ENCODE measurements around the gene TMEM175. TPM values are rescaled to one million over a fixed set of nuclear protein-coding genes. Genes with fewer than 3 reads are reported as not detected.
A peak's percentile ranks its signal among the peaks of the same experiment; 100 is the strongest.

TMEM175 gene
- total and polyA plus RNA-seq, 2 of the 8 experiments (the other 6 are each of a cell fraction or from before 2014, with no cell fraction given), result 4.9 to 20.7 TPM

- no peak for DNase-seq (ENCODE audit: low read depth in 1 of 2, low spot score in 2 of 2)
- Histone ChIP-seq H2BK15ac (ENCODE audit: low read length) (no peak overlapping the region), H3K56ac (replicated peaks; ENCODE audit: insufficient read length, low read depth, low read length) (no peak overlapping the region), H3K14ac (ENCODE audit: insufficient read length) (no peak overlapping the region), H3K27ac (ENCODE audit: low read depth, low read length) (no peak overlapping the region; the same call in 1 of the 2 replicates), H3K79me2 (ENCODE audit: control insufficient read depth in 1 of 2, insufficient read depth in 2 of 2, low read length in 2 of 2) (no peaks in the 10 kb centered on the region), H3K23ac (ENCODE audit: insufficient read length) (no peak overlapping the region), H2BK20ac (ENCODE audit: low read length) (no peak overlapping the region), H2AFZ (ENCODE audit: low read length) (no peak overlapping the region), H3K4ac (replicated peaks; ENCODE audit: insufficient read length, low read depth, low read length) (no peak overlapping the region), H3K79me1 (ENCODE audit: low read depth, low read length) (no peaks in the 10 kb centered on the region), H4K91ac (replicated peaks; ENCODE audit: insufficient read length, low read length) (no peak overlapping the region), H3K4me2 (ENCODE audit: insufficient read depth in 1 of 2, low read depth in 2 of 2, low read length in 2 of 2) (no peak overlapping the region), H4K5ac (ENCODE audit: insufficient read length, low read depth, low read length) (no peak overlapping the region), H3K18ac (ENCODE audit: extremely low read depth, low read length) (no peak overlapping the region), H3K4me1 (replicated peaks in 1 of 4; ENCODE audit: control insufficient read depth in 3 of 4, insufficient read depth in 4 of 4, low read length in 3 of 4) (no peaks in the 10 kb centered on the region; a peak in 1 of 7 replicates), H2BK120ac (replicated peaks; ENCODE audit: low read depth, low read length) (no peak overlapping the region), H3K4me3 (ENCODE audit: extremely low read depth in 1 of 4, insufficient read depth in 2 of 4, low read depth in 3 of 4, low read length in 4 of 4) (no peak overlapping the region), H2AK5ac (ENCODE audit: low read depth, low read length) (no peak overlapping the region), H3K27me3 (replicated peaks in 1 of 4; ENCODE audit: control insufficient read depth in 3 of 4, extremely low read depth in 1 of 4, insufficient read depth in 3 of 4, low read length in 3 of 4) (no peaks in the 10 kb centered on the region), H2BK12ac (ENCODE audit: low read depth, low read length) (no peak overlapping the region), H3K9ac (replicated peaks in 1 of 4; ENCODE audit: extremely low read depth in 1 of 4, low read depth in 3 of 4, low read length in 3 of 4) (no peak overlapping the region; a peak in 1 of 7 replicates), H2BK5ac (ENCODE audit: low read depth, low read length) (no peak overlapping the region), H3K9me3 (ENCODE audit: insufficient read depth in 2 of 2, low read depth in 1 of 2, low read length in 1 of 2) (no peaks in the 10 kb centered on the region), H4K20me1 (replicated peaks in 1 of 2; ENCODE audit: control insufficient read depth in 1 of 2, insufficient read depth in 2 of 2, low read length in 2 of 2) (peaks cover 0 to 5% of the 10 kb centered on the region in 2 experiments), H4K8ac (ENCODE audit: extremely low read depth, insufficient read depth, low read length) (peak overlapping the region; percentile 28; the same call in 1 of the 2 replicates), H3K23me2 (ENCODE audit: low read depth, low read length) (no peaks in the 10 kb centered on the region), H3K36me3 (ENCODE audit: control insufficient read depth in 2 of 4, insufficient read depth in 4 of 4, low read length in 3 of 4) (no peaks in the 10 kb centered on the region)
- POLR2A ChIA-PET (ENCODE audit: partially characterized antibody), result interaction anchor here (0.6 to 1.6 kb wide), 5 partner anchors 9 to 1506 kb away, joined by 3 to 4 read pairs (median 4); no protein-coding TSS in a partner anchor
- WGBS, 2 experiments (ENCODE audit: extremely low coverage in 1 of 2, insufficient coverage in 1 of 2, insufficient read length in 1 of 2, insufficient replicate concordance in 2 of 2, low coverage in 1 of 2, low lambda C conversion rate in 2 of 2, missing lambda C conversion rate in 1 of 2), result 90% methylated on average over 21 of the region's 24 CpGs; no CpG with 5 or more reads in 1 of the 2 experiments
- CTCF ChIA-PET (ENCODE audit: partially characterized antibody), result interaction anchor here (1.6 kb wide), 1 partner anchor 8 kb away, joined by 4 read pairs; no protein-coding TSS in a partner anchor
- no peak for FAIRE-seq
- no peak for TF ChIP-seq BRCA1 (IDR thresholded peaks at IDR 0.05; ENCODE audit: low read depth, low read length)
- no peak for TF ChIP-seq SUZ12 (IDR thresholded peaks at IDR 0.05; ENCODE audit: low read length)
- TF ChIP-seq HDAC6 (IDR thresholded peaks at IDR 0.05; ENCODE audit: low read depth, low read length), result no peak
- no peak for TF ChIP-seq CTBP2 (IDR thresholded peaks at IDR 0.05; ENCODE audit: borderline replicate concordance, insufficient read depth, insufficient read length, low read length)
- TF ChIP-seq TEAD4 (IDR thresholded peaks at IDR 0.05; ENCODE audit: low read depth, low read length), result no peak
- no peak for TF ChIP-seq SP4 (IDR thresholded peaks at IDR 0.05; ENCODE audit: low read length)
- TF ChIP-seq RBBP5 (IDR thresholded peaks at IDR 0.05; ENCODE audit: borderline replicate concordance, low read depth, low read length), result no peak
These were observed 27.3 kb downstream of the TMEM175 start for GRCh38 chr4:959338-960139.
